ENCODE measurements around the gene RBP2. TPM values are rescaled to one million over a fixed set of nuclear protein-coding genes. Genes with fewer than 3 reads are reported as not detected.

RBP2 gene
- total RNA-seq, 1 donor from 2014 or later = not detected

- intact Hi-C loops (cut with micrococcal nuclease) = no loop called here
These were observed 4.8 kb upstream of the RBP2 start for GRCh38 chr3:139481116-139481515.

- intact Hi-C loops (cut with micrococcal nuclease) = no loop called here
These were observed 4.3 kb upstream of the RBP2 start for GRCh38 chr3:139480585-139480984.

- intact Hi-C loops (cut with micrococcal nuclease) = no loop called here
These were observed 1.7 kb upstream of the RBP2 start for GRCh38 chr3:139477710-139478640.

GRCh38 chr3:139473155-139473771 is 3.1 kb downstream of the RBP2 start:
- intact Hi-C loops (cut with micrococcal nuclease) = no loop called here

- intact Hi-C loops (cut with micrococcal nuclease) = no loop called here
These were observed 3.8 kb downstream of the RBP2 start for GRCh38 chr3:139472380-139473010.

GRCh38 chr3:139470199-139470598 is 6.1 kb downstream of the RBP2 start:
- intact Hi-C loops (cut with micrococcal nuclease) = no loop called here

GRCh38 chr3:139468399-139468798 is 7.9 kb downstream of the RBP2 start:
- intact Hi-C loops (cut with micrococcal nuclease) = no loop called here

- intact Hi-C loops (cut with micrococcal nuclease) = no loop called here
These were observed 10.0 kb downstream of the RBP2 start for GRCh38 chr3:139466360-139466759.

- intact Hi-C loops (cut with micrococcal nuclease) = no loop called here
These were observed 10.7 kb downstream of the RBP2 start for GRCh38 chr3:139465636-139466035.

GRCh38 chr3:139463466-139463865 is 12.8 kb downstream of the RBP2 start:
- intact Hi-C loops (cut with micrococcal nuclease) = no loop called here

- intact Hi-C loops (cut with micrococcal nuclease) = no loop called here
These were observed 15.8 kb downstream of the RBP2 start for GRCh38 chr3:139460529-139460928.

GRCh38 chr3:139460076-139460475 is 16.2 kb downstream of the RBP2 start:
- intact Hi-C loops (cut with micrococcal nuclease) = no loop called here

- intact Hi-C loops (cut with micrococcal nuclease) = no loop called here
These were observed 18.0 kb downstream of the RBP2 start for GRCh38 chr3:139458348-139458747.

- intact Hi-C loops (cut with micrococcal nuclease) = no loop called here
These were observed 19.2 kb downstream of the RBP2 start for GRCh38 chr3:139457066-139457465.

- intact Hi-C loops (cut with micrococcal nuclease) = no loop called here
These were observed 19.9 kb downstream of the RBP2 start for GRCh38 chr3:139456386-139456785.

GRCh38 chr3:139455855-139456254 is 20.5 kb downstream of the RBP2 start:
- intact Hi-C loops (cut with micrococcal nuclease) = no loop called here

GRCh38 chr3:139455206-139455605 is 21.1 kb downstream of the RBP2 start:
- intact Hi-C loops (cut with micrococcal nuclease) = no loop called here

- intact Hi-C loops (cut with micrococcal nuclease) = no loop called here
These were observed 22.0 kb downstream of the RBP2 start for GRCh38 chr3:139454346-139454745.

GRCh38 chr3:139450159-139450558 is 26.2 kb downstream of the RBP2 start:
- intact Hi-C loops (cut with micrococcal nuclease) = no loop called here

- intact Hi-C loops (cut with micrococcal nuclease) = no loop called here
These were observed 26.8 kb downstream of the RBP2 start for GRCh38 chr3:139449566-139449965.

GRCh38 chr3:139448104-139448503 is 28.2 kb downstream of the RBP2 start:
- intact Hi-C loops (cut with micrococcal nuclease) = no loop called here

- intact Hi-C loops (cut with micrococcal nuclease) = no loop called here
These were observed 28.8 kb downstream of the RBP2 start for GRCh38 chr3:139447486-139447885.
